ENCODE results near the gene CREB5. TPM values are rescaled to one million over a fixed set of nuclear protein-coding genes. Genes with fewer than 3 reads are reported as not detected.

Gene CREB5
- total and polyA plus RNA-seq, 9 donors = 0.71 to 15.0 (median 2.7) TPM

DNA sequence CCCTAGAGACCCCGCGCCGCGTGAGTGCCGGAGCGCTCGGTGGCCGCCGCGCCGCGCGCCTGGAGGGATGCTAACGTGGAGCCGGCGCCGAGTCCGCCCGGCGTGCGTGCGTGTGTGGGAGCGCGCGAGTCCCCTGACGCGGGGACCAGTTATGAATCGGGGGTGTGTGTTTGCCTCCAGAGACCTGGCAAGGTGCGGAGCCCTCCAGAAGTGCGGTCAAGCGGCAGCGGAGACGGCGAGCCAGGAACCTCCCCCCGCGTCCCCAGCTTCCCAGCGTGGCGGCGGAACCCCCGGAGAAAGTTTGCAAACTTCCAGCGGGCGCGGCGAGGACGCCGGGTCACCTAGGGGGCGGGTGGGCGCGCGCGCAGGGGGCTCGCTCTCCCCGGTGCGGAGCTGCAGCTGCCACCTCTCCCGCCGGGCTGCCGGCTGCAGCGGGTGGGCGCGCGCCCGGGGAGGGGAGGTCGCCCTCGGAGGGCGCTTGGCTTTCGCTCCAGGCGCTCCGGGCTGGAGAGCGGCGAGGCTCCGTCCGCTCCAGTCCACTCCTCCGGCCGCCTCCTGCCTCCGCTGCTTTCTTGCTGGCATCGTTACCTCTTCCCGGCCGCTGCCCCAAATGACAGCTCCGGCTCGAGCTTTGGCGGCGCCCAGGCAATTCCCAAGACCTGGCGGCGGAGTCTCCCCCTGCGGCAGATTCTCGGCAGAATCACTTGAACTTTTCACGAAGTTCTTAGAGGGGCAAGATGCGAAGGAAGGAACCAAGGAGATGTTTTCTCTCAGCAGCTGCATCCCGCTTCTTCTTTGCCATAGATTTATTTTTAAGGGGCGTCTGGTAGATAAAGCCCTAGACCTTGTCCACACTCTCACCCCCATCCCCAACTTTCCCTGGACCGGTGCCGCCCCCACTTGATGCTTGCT, 2.3 kb upstream of the CREB5 start:
- intact Hi-C loops (cut with DNase I) = loop anchor here in 1 of 4 donors (5.0 kb wide), 1 partner anchor 1732 kb away; no protein-coding TSS in a partner anchor
- Histone ChIP-seq H3K36me3 (no peaks in the 10 kb centered on the region), H3K27ac (peak overlapping the region; percentile 24 to 46), H3K27me3 (no peaks in the 10 kb centered on the region), H3K4me3 (peak overlapping the region; percentile 33), H3K9me3 (no peaks in the 10 kb centered on the region), H3K4me1 (ENCODE audit: insufficient read depth) (peaks cover 7% of the 10 kb centered on the region)
- DNase-seq = peak; percentile 46 to 62 (median 58)
- 0 to 1% (median 1%) methylated on average over 23 to 92 of the region's 92 CpGs for WGBS, 3 donors
- TF ChIP-seq POLR2A (IDR thresholded peaks at IDR 0.05) (no peak), CTCF (IDR thresholded peaks at IDR 0.05) (peak in 1 of 3 donors; percentile 16), EP300 (IDR thresholded peaks at IDR 0.05) (no peak)

GRCh38 chr7:28410628-28411531, 1.4 kb upstream of the CREB5 start:
- no peak for TF ChIP-seq POLR2A (IDR thresholded peaks at IDR 0.05)
- TF ChIP-seq EP300 (IDR thresholded peaks at IDR 0.05) = no peak
- peak in 1 of 3 donors; percentile 14 for TF ChIP-seq CTCF (IDR thresholded peaks at IDR 0.05)
- 3 to 5% (median 4%) methylated on average over 28 of the region's 28 CpGs for WGBS, 3 donors
- Histone ChIP-seq H3K9me3 (no peaks in the 10 kb centered on the region), H3K27ac (no peak overlapping the region), H3K27me3 (no peaks in the 10 kb centered on the region), H3K4me3 (peak overlapping the region; percentile 33), H3K4me1 (ENCODE audit: insufficient read depth) (peaks cover 7% of the 10 kb centered on the region), H3K36me3 (no peaks in the 10 kb centered on the region)
- DNase-seq = peak; percentile 32 to 67 (median 46)
- intact Hi-C loops (cut with DNase I) = no loop called here

- intact Hi-C loops (cut with DNase I) = no loop called here
- H3K9me3 ChIP-seq = no peaks in the 10 kb centered on the region
- TF ChIP-seq EP300 (IDR thresholded peaks at IDR 0.05) = no peak
- no peak for TF ChIP-seq POLR2A (IDR thresholded peaks at IDR 0.05)
- no peak for TF ChIP-seq CTCF (IDR thresholded peaks at IDR 0.05)
- no peak overlapping the region for H3K27ac ChIP-seq
- H3K36me3 ChIP-seq = no peaks in the 10 kb centered on the region
- DNase-seq = no peak
- peaks cover 8% of the 10 kb centered on the region for H3K4me1 ChIP-seq (ENCODE audit: insufficient read depth)
- H3K4me3 ChIP-seq = no peak overlapping the region
- no peaks in the 10 kb centered on the region for H3K27me3 ChIP-seq
- 90 to 94% (median 91%) methylated on average over 1 of the region's 1 CpG for WGBS, 3 donors
These were observed 693 bp downstream of the CREB5 start for GRCh38 chr7:28413011-28413410.

- 88 to 90% (median 89%) methylated on average over 1 of the region's 1 CpG for WGBS, 3 donors
- H3K27ac ChIP-seq = no peak overlapping the region
- H3K36me3 ChIP-seq = no peaks in the 10 kb centered on the region
- H3K9me3 ChIP-seq = no peaks in the 10 kb centered on the region
- no peak for DNase-seq
- no peak overlapping the region for H3K4me3 ChIP-seq
- TF ChIP-seq CTCF (IDR thresholded peaks at IDR 0.05) (no peak), EP300 (IDR thresholded peaks at IDR 0.05) (no peak), POLR2A (IDR thresholded peaks at IDR 0.05) (no peak)
- peaks cover 10% of the 10 kb centered on the region for H3K4me1 ChIP-seq (ENCODE audit: insufficient read depth)
- no peaks in the 10 kb centered on the region for H3K27me3 ChIP-seq
- intact Hi-C loops (cut with DNase I) = no loop called here
These were observed 2.1 kb downstream of the CREB5 start for GRCh38 chr7:28414453-28414852.

Measured in ovary (tissue), 9 donors.